ENCODE results near the gene NT5C1A. TPM values are rescaled to one million over a fixed set of nuclear protein-coding genes. Genes with fewer than 3 reads are reported as not detected.

The NT5C1A gene
- total RNA-seq, 2 donors from 2014 or later = 10.6 to 22.8 TPM

DNA sequence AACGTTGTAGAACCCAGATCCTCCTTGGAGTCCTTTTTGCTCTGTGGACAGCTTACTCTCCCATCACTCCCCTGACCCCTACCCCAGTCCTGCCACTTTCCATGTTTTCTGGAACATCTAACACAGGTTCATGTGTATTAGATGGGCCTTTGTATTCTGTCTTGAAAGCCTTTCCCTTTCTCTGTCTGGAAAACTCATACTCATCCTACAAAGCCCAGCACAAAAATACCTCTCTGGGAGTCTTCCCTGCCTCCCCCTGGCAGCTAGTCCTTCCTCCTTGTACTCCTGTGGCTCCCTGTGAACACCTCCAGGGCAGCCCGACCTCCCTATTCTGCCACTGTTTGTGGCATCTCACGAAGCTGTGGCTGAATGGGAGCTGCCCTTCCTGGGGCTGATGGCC is 24.7 kb downstream of the NT5C1A start:
- intact Hi-C loops (cut with DNase I) = no loop called here
- ATAC-seq = no peak
- DNase-seq = no peak

DNA sequence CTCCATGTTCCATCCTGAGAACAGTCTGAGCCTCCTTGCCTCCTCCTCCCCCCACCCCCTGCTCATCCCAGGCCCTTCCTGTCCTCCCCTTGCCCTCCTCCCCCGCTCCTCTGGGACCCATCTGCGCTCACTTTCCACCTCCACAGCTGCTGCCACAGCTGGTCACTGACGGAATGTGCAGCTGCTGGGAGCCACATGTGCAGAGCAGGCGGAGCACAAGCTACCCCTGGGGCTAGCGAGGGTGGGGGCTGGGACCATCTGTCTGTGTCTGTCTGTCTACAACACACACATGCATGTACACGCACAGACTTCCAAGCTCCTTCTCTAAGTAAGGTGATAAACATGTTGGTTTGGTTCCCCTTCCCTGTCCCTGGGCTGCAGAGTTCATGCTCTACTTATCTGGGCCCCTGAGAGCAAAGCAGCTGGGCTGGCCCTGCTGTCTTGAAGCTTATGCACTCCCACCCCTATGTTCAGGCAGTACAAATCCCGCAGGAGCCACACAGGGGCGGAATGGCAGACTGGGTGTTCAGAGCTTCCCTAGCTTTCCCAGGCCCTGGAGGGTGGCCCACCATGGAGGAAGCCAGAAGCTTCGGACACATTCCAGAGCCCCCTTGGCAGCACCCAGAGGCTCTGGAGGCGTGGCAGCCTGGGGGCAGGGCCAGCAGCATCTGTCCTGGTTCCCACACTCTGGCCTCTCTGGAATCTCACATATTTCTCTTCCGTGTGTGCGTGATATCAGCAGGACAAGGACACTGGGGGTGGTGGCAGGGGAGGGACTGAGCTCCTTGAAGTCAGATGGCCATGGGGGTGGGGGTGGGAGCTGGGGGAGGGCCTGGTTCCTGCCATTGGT is 25.4 kb downstream of the NT5C1A start:
- intact Hi-C loops (cut with DNase I) = no loop called here
- DNase-seq (peak; percentile 82), ATAC-seq (peak; percentile 76 to 88)

DNA sequence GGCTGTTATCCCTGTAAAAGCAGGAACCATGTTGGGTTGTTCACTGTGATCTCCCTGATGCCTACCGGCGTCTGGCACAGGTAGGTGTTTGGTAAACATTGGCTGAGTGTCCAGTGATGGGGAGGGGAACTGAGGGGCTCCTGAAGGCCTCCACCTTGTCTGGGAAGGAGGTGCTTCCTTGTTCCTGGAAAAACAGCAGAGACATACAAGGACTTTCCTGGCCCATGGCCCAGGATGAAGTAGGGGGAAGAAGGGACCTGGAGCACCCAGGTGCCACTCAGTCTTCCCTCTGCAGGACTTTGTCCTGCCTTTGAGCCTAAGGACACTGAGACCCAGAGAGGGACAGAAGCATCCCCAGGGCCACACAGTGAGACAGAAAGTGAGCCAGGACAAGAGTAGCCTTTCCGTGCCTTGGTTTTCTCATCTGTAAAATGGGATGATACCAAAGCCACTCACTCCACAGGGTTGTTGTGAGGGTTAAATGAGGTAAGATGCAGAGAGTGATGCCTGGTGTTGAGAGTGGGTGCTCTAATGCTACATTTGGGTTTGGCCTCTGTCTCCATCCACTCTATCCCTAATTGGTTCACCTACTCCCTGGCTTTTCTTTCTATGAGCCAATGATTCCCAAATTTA is 26.4 kb downstream of the NT5C1A start:
- DNase-seq (no peak), ATAC-seq (no peak)
- intact Hi-C loops (cut with DNase I) = no loop called here

DNA sequence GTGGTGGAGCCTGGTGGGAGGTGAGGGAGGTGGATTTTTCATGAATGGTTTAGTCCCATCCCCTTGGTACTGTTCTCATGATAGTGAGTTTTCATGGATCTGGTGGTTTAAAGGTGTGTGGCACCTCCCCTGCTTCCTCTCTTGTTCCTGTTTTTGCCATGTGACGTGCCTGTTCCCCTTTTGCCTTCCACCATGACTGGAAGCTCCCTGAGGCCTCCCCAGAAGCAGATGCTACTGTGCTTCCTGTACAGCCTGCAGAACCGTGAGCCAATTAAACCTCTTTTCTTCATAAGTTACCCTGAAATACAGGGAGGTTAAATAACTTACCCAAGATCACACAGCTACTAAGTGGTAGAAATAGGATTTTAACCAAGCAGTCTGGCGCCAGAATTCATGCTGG is 28.2 kb downstream of the NT5C1A start:
- ATAC-seq = no peak
- intact Hi-C loops (cut with DNase I) = no loop called here
- DNase-seq = no peak

DNA sequence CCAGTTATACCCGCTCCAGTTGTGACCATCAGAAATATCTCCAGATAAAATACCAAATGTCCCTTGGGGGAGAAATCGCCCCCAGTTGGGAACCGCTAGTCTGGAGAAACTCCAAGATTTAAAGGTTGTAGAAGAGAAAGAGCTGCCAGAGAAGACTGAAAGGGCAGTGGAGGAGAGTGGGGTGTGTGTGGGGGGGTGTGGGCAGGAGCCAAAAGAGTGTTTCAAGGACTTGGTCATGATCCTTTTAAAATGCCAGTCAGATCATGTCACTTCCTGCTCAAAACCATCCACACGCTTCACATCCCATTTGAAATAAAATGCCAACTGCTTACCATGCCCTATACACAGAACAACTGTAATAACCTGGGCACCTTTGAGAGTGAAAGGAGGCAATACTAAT is 29.1 kb downstream of the NT5C1A start:
- no peak for ATAC-seq
- intact Hi-C loops (cut with DNase I) = no loop called here
- no peak for DNase-seq

DNA sequence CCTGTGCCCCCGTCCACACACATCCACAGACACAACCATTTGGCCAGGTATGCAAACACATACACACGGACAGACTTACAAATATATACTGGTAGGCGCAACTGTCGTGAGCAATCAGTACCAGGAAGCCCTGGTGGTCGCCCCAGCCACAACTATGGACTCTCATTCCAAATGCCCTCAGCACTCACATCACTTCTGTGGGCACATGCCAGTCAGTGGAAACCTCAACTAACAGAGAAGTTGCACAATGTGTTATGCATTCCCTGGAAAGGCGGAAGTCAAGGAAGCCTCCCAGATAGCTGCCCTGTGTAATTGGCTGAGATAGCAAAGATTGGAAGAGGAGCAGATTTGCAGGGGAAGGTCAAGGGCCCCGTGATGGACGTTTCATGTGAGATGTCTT is 31.0 kb downstream of the NT5C1A start:
- DNase-seq = no peak
- intact Hi-C loops (cut with DNase I) = no loop called here
- ATAC-seq = no peak

DNA sequence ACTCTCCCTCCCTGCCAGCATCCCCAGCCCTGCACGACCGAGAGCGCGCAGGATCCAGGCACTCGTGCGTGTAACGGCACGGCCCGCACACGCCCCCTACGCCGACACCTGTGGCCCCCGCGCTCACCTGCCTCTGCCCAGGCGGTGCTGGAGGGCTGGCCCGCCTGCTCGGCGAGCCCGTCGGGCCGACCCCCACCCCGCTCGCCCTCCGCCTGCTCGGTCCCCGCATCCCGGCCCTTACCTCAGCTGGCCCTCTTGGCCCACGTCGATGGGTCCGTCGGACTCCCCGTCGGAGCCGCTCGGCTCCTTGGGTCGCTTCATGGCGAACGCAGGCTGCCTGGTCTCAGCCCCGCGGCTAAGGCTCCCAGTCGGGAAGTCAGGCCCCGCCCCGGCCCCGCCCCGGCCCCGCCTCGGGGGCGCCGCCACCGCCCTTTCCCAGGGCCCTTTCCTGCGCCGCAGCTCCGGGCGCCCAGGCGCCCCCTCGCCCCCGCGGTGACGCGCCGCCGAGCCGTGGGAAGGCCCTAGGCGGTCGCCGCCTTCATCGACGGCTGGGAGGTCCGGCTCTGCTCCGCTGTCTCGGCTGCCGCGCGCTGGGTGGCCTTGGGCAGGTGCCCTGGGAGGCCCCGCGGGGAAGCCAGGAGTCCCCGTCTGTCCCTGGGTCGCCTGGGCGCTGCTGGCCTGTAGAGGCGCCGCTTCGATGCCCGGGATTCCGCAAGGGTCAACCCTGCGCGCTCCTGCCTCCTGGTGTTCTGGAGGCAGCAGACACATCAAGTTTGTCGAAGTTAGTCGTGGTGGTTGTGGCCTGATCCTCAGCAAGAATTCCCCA is 32.4 kb downstream of the NT5C1A start, which contains the start of gene HEYL:
Gene HEYL (minus strand): TSS at position 339 of the 826 bp plus-strand sequence. CDS start 18 bp downstream, at position 321.
- intact Hi-C loops (cut with DNase I) = no loop called here
- peak; percentile 83 for DNase-seq
- ATAC-seq = peak; percentile 90 to 95

DNA sequence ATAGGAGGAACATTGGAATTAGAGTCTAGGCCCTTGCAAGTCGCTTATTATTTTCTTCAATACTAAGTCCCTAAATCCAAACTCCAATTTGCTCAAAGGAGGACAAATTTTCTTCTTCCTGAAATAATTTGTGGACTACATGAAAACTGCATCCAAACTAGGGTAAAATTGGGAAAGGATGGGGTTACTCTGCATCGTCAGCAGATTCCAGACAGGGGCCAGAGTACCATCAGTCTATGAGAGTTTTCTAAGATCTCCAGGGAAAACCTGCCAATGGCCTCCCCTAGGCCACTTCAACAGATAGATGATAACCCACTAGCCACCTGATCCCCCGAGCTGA is 33.0 kb downstream of the NT5C1A start:
- no peak for ATAC-seq
- DNase-seq = no peak
- intact Hi-C loops (cut with DNase I) = no loop called here

DNA sequence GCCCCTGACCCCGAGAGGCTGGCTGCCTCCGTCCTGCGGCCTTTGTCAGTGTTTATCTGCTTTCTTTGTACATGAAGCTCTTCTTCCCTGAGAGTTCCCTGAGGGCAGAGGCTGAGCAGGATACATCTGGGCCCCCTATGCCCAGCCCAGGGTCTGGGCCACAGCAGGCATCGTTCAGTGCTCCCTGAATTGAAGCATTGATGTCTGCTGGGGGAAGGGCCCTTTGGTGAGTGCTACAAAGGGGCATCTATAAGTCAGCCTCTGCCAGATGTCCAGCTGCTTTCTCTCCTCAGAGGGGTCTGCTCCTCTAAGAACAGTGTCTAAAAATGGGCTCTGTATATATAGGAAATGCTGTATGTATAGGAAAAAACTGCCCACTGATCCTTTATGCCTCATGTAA is 34.5 kb downstream of the NT5C1A start:
- intact Hi-C loops (cut with DNase I) = no loop called here
- DNase-seq = no peak
- no peak for ATAC-seq

DNA sequence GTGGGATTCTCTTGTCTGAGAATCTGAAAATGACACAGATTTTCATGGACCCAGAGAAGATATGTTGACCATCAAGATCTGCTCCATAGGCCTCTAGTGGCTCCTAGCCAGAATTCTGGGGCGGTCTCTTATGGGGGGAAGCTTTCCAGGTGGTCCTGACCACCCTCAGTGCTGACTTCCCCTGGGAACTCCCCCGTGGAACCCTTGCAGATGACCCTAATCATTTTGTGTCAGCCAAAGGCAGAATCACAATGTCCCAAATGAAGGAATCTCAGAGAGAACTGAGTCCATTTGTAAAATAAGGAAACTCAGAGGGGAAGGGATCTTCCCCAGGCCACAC is 36.1 kb downstream of the NT5C1A start:
- ATAC-seq = no peak

DNA sequence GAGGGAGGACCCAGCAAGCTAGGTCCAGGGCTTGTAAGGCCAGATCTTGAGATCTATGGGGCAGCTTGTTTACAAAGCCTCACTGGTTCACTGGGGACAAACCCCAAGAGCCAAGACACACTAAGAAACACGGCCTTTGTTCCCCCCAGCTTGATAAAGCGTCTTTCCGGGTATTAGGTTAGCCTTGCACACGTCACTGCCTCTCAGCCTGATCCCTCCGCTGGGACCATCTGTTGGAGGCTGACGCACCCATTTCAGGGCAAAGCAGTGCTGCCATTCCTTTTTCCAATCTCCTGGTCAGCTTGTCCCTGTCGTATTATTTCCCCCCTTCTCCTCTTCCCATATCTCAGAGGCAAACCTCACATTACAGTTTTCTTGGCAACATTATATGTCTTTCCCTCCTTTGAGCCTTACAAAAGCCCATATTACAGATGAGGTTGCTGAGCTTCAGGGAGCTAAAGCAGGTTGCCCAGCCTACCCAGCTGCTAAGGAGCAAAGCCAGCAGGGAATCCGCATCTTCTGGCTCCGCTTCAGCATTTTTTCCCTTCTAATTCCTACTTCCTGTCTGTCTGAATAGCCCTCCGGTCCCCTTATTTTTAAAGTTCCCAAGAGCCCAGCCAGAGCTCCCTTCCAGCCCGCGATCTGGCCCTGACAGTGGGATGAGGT is 36.6 kb downstream of the NT5C1A start:
- peak; percentile 7 to 25 for ATAC-seq

More for the DNA sequence above, 36.1 kb downstream of the NT5C1A start:
- intact Hi-C loops (cut with DNase I) = no loop called here
- DNase-seq = no peak

DNA sequence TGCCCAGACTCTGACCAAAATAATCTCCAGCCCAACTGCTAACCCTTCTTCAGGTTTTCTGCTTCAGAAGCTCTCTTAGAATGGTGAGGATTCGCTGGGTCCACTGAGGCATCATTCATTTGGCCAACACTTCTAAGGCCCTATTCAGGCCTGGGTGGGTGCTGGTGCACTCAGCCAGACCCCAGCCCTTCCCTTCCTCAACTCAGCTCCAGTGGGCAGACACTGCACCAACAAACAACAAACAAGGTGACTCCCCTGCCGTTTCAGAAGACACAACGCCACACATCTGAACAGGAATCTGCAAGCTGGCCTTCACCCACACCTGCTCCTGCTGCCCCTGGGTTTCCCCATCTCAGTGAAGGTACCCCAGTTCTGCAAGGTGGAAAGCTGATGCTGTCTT is 38.5 kb downstream of the NT5C1A start:
- intact Hi-C loops (cut with DNase I) = no loop called here
- ATAC-seq (peak in 1 of 2 donors; percentile 3), DNase-seq (no peak)

More for the DNA sequence above, 36.6 kb downstream of the NT5C1A start:
- peak; percentile 53 for DNase-seq
- intact Hi-C loops (cut with DNase I) = no loop called here

DNA sequence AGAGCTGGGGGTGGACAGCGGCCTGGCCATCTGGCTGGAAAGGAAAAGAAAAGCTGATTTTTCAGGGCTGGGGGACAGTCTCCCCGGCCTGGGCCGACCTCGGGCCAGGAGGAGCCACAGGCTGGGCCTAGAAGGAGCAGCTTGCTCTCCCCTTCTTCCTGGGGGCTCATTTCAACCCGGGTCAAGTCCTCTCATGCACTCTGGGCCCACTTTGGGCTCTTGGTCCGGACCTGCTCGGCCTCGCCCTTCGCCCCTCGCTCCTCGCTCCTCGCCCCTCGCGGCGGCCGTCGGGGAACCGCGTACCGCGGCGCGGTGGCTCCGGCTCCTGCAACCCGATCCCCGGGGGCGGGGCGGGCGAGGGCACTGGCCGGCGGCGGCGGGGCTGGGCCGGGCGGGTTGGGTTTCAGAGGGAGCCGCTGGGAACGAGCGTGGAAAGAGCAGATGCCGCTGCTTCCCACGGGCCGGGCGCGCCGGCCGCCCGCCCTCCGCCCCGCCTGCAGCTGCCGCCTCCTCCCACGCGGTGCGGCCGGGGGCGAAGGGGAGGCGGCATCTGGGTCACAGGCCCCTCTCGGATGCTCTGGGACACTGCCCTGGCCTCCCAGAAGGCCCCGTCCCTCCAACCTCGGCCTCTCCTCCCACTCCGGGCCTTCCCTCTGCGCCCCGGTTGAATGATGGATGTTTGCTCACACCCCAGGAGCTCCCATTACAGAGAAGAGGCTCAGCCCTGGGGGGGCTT is 39.1 kb downstream of the NT5C1A start:
- DNase-seq = peak; percentile 83
- intact Hi-C loops (cut with DNase I) = no loop called here

DNA sequence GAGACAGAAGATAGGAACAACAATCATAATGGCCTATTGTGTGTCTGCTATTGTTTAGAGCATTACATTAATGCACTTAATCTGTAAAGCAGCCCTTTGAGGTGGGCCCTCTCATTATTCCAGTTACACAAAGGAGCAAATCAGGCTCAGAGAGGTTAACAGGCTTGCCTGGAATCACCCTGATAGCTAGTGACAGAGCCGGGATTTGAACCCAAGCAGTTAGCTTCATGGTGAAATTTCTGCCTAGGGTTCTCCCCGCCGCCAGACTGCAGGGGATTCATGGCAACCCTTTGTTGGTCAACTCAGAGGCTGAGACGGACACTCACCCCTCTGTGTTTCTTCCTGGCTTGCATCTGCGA is 39.6 kb downstream of the NT5C1A start:
- intact Hi-C loops (cut with DNase I) = no loop called here
- no peak for ATAC-seq
- no peak for DNase-seq

More for the DNA sequence above, 39.1 kb downstream of the NT5C1A start:
- ATAC-seq = peak; percentile 81 to 84

DNA sequence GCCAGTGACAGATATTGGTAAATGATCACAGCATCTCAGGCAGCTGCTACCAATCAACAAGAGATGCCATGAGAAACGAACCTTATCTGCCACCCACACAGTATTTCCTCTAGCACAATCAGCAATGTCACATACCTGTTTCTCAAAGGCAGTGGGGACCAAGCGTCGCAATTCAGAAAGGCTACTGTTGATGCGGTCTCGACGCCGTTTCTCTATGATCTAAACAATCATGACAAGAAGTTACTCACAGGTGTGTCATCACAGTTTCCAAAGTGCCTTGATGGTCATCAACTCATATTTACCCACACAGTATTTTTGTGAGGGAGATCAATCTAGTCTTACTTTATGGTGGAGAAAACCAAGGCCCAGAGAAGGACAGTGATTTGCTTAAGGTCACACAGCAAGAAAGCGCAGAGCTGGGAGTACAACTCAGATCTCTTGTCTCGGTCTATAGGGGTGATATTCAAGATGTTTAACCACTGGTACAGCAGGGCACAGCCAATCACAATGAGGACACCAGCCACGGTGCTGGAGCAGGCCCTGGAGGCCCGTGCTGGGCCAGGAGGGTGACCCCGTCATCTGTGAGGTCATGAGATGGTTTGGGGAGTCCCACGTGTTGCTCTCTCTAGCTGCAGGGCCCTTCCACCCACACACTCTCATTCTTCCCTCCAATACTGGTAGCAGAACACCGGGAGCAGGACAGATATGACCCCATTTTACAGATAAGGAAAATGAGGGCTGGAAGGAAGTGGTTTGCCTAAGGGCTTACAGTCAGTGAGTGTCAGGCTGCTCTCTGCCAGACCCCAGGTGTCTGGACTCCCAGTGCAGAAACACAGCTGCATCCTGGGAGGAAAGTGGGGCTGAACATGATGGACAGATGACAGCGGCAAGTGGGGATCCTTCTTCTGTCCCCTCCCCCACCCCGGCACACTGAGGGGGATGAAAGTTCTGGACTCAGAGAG is 40.3 kb downstream of the NT5C1A start:
- DNase-seq (no peak), ATAC-seq (no peak)
- intact Hi-C loops (cut with DNase I) = no loop called here

DNA sequence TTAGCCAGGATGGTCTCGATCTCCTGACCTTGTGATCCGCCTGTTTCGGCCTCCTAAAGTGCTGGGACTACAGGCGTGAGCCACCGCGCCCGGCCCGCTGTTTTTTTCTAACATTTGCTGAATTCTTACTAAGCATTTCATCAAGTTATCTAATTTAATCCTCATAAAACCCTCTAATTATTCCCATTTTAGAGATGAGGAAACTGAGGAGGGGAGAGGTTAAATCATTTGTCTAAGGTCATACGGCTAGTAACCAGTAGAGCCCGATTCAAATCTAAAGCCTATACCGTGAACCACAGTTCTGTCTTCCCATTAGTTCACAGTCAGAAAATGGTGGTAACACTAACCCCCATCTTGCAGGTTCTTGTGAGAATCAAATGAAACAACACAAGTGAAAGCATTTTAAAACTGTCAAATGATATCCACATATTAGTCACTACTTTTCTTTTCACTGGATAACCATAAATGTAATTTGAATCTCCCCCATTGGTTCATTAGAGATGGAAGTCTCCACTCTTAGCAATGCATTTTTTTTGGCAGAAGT is 43.0 kb downstream of the NT5C1A start:
- intact Hi-C loops (cut with DNase I) = no loop called here
- DNase-seq = no peak
- ATAC-seq = no peak

DNA sequence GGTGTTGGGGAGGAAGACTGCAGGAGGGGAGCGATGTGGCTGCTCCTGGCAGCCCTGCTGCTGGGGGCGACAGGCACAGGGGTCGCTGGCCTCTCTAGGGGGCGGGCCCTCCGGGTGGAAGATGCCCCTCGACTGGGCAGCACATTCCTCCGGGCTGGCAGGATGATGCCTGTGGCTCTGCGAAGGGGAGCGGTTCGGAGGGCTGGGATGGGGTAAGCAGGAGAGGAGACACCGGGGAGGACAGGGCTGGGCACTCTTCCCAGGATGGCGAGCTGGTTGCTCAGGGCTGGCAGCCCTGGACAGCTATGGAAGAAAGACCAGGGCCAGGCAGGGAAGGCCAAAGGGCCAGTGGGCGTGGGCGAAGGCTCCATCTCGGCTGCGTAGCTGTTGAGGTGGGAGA is 45.3 kb downstream of the NT5C1A start:
- no peak for DNase-seq
- intact Hi-C loops (cut with DNase I) = no loop called here
- no peak for ATAC-seq

Measured in left cardiac atrium (tissue), 4 donors.